Bone marrow (tissue), 2 donors: ENCODE data around the gene LAMA3.

Source experiments
- DNase-seq, 2 donors: peaks; one replicate each; lab custom pipeline; 2025; lab: John Stamatoyannopoulos, UW

LAMA3 gene

GRCh38 chr18:23668731-23669130, 20.5 kb upstream of the LAMA3 start:
- no peak for DNase-seq

- no peak for DNase-seq
Observed at GRCh38 chr18:23669202-23669766, 20.0 kb upstream of the LAMA3 start.

GRCh38 chr18:23669804-23670405, 19.3 kb upstream of the LAMA3 start:
- DNase-seq: no peak

DNA sequence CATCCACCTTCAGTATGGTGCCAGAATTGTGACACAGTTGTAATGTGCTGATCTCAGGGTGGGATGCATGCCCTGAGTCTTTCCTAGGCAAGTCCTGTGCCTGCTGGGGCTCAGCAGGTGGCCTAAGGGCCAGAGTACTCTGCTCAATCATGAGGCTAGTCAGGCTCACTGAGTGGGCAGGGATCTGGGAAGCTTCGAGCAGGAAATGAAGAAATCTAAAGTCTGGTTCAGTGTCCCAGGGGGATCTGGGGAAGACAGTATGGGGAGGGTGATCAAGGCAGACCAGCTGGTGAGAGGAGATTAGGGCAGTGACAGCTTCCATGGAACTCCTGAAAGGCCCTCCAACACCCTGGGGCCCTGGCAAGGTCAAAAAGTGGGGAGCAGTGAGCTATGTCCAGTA, 17.7 kb upstream of the LAMA3 start:
- no peak for DNase-seq

- DNase-seq: no peak
Observed at GRCh38 chr18:23673725-23674124, 15.5 kb upstream of the LAMA3 start.

DNA sequence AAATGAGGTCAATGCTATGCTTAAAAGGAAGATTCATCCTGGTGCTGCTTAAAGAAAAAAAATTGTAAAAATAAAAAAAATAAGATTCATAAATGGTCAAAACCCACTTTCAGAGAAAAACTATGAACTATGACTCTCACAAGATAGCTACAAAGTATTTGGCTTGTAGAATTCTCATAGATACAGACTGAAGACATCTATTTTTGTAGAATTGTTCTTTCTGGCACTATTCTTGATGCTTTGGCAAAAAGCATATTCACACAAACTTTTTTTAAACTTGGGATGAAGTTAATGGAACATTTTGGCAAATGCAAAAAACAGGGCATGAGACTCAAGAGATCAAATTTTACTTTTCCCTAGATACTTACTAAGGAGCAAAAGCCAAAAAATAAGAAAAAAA, 14.0 kb upstream of the LAMA3 start:
- no peak for DNase-seq

DNA sequence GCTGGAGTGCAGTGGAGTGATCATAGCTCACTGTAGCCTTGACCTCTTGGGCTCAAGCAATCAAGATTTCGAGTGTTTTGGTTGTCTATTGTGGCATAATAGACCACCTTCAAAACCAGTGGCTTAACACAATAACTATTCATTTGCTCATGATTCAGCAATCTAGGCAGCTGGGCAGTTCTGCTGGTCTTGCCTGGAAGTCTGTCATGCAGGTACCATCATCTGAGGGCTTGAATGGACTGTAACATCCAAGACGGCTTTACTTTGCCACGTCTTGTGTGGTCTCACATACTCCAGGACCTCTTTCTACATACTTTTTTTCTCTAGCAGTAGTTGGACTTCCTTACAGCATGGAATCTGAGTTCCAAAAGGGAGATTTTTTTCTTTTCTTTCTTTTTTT, 13.4 kb upstream of the LAMA3 start:
- DNase-seq: no peak

- no peak for DNase-seq
Observed at GRCh38 chr18:23682045-23682444, 7.2 kb upstream of the LAMA3 start.

- no peak for DNase-seq
Observed at GRCh38 chr18:23682472-23682871, 6.8 kb upstream of the LAMA3 start.

- no peak for DNase-seq
Observed at GRCh38 chr18:23683155-23683554, 6.1 kb upstream of the LAMA3 start.

- no peak for DNase-seq
Observed at GRCh38 chr18:23683671-23684070, 5.6 kb upstream of the LAMA3 start.

DNA sequence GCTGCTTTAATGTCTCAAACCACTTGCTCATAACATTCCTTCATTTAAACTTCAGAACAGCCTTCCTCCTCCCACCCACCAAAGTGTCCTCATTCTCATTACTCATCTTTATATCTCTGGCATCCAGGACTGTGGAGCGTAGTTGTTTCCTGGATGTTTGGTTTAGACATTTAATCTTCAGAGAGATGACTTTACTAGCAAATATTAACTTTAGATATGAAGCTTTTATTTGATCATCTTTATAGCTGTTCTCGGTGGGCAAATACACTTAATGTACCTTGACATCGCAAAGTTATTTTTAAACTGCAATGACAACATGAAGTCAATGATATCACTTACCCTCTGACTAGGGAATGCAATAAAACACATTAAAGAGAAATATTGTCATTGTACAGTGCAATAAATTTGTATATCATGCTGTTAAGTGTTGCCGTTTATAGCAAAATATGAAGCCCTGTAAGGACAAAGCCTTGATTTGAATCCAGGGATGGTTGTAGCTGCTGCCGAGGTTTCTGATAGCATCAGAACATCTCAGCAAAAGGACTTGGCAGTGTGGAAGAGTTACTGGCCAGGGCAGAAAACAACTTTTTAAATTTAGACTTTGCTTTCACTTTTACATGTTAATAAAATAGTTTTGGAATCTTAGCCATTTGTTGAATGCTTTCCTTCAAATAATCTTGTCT, 4.6 kb upstream of the LAMA3 start:
- DNase-seq: no peak

- DNase-seq: no peak
Observed at GRCh38 chr18:23688528-23688927, 725 bp upstream of the LAMA3 start.

DNA sequence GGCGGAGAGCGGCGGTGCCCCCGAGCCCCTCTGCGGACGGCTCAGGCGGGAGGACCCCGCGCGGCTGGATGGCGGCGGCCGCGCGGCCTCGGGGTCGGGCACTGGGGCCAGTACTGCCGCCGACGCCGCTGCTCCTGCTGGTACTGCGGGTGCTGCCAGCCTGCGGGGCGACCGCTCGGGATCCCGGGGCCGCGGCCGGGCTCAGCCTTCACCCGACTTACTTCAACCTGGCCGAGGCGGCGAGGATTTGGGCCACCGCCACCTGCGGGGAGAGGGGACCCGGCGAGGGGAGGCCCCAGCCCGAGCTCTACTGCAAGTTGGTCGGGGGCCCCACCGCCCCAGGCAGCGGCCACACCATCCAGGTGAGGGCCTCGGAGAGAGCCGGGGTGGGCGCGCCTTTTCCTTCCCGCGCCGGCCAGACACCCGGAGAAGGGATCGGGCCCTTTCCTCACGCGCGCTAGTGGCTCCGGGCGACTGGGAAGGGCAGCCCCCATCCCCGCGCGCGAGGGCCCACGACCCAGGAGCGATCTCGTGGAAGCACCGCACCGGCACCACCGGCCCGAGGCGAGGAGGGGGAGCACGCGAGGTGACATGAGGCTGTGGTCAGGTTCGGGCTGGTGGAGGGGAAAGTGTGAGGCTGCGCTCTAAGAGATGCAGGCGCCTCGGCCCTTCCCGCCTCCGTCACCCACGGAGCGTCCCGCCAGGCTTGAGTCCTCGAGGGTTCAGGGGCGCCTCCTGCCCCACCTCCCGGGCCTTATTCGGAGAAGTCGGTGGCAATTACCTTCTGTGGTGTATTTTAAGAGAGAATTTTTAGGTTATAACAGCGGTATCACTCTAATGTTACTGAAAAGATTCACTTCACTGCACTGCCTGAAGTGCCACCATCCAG, 607 bp downstream of the LAMA3 start:
- no peak for DNase-seq

DNA sequence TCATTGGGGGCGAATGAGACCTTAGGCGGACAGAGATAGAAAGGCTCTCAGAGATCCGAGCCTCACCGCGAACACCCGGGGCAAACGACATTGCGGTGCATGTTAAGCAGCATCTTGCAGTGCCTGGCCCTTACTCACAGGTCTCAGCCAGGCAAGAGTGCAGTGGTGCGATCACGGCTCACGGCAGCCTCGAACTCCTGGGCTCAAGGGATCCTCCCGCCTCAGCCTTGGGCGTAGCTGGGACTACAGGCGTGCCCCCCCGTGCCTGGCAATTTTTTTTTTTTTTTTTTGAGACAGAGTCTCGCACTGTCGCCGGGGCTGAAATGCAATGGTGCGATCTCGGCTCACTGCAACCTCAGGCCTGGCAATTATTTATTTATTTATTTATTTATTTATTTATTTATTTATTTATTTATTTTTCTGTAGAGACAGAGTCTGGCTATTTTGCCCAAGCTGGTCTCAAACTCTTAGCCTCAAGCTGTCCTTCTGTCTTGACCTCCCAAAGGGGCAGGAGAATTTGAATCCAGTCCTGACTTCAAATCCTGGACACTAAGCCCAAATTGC, 1.3 kb downstream of the LAMA3 start:
- DNase-seq: no peak

- no peak for DNase-seq
Observed at GRCh38 chr18:23693846-23694245, 4.6 kb downstream of the LAMA3 start.

DNA sequence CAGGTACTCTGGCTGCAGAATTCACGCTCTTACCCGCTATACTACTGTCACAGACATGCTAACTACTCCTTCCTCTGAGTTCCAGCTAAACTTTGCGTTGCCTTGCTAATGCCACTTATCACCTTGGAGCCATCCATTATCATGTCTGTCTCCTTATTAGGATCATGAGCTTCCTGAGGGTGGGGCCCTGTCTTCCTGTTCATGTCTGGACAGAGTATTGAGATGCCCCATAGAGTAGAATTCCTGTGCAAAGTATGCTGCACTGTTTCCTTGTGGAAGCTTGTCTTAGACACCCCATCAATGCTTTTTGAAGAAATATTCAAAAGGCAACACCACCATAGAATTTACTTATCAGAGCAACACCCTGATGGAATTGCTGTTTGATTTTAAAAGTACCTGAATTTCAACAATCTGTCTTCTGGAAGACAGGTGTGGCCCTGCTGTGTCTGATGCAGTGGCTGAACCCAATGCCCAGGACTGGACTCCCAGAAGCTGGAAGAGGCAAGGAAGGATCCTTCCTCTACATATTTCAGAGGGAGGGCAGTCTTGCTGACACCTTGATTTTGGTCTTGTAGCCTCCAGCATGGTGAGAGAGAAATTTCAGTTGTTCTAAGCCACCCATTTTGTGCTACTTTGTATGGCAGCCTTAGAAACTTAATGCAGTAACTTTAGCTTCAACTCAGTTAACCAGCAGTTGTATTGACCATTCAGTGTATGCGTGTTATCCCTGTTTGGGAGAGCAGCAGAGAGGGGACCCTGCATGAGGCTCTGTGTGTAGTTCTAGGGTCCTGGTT, 5.6 kb downstream of the LAMA3 start:
- DNase-seq: no peak

DNA sequence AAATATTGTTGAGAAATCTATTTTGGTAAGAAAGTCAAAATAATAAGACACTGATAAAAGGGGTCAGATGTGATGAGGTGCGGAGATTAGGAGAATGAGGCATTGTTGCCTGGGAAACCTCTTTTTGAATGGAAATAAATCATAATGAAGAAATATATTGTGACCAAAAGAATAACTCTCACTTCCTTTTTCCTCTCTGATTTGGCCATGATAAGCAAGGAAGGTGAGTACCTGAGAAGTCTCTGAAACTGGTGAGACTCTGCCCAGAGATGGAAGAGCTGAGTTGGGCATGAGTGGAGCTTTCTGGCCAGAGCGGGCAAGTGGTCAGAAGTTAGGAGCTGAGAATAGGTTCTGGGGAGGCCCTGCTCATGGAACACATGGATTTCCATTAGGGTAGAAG, 11.8 kb downstream of the LAMA3 start:
- no peak for DNase-seq

DNA sequence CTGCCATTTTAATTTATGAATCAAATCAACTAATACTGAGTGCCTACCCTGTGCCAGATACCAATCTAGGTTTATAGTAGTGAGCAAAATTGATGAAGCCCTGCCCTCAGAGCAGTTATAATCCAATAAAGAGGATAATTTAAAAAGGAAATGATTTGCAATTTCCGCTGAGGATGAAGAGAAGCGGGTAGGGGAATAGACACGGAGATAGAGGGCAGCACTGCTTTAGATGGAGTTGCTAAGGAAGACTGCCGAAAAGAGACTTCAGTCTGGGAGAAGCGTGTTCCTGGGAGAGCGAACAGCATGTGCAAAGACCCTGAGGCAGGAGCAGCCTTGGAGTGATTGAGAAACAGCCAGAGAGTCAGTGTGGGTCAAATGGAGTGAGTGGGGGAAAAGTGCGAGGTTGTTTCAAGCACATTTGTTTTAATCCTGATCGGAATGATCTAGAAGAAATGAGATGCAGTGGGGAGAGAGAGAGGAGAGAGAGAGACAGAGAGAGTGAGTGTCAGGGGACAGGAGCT, 12.4 kb downstream of the LAMA3 start:
- DNase-seq: no peak

DNA sequence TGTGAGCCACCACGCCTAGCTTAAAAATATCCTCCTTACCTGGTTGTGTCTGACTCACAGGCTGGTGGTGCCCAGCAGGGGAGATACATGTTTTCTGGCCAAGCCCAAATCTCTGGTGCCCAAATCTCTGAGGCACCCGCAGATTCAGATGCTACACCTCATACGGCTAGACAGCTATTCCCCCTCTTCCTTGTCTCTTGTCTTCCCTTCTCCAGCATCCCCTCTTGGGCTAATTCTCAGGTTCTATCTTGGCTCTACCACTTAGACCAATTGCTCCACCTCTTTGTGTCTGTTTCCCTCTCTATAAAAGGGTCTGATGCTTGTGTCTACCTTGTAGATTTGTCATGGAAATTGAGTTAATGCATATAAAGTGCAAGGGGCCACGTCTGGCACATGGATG, 13.4 kb downstream of the LAMA3 start:
- DNase-seq: no peak
